CD4-positive, alpha-beta T cell treated with Interleukin-17A for 1 hour (primary cell): ENCODE results near the gene NR3C2.
"Not testable (repeated sequence)": the region's sequence is repeated elsewhere in the genome, so short reads cannot be mapped to it uniquely, and the experiment has no call there.

ENCODE experiments used
- DNase-seq: peaks from one replicate; pipeline ENCODE4 v3.0.0-alpha.2; 2020

Gene NR3C2

DNA sequence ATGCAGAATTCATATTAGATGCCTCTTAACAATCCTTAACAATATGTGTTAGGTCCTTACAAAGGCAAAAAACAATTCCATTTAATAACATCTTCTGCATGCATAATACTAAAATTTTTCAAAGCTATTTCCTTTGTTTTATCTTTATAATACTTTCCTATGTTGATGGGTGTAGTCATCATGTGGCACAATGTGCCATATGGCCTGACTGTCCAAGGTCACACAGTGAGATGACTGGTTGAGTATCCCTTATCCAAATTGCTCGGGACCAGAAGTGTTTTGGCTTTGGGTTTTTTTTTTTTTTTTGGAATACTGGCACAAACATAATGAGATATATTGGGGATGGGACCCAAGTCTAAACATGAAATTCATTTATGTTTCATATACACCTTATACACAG, 77.7 kb downstream of the NR3C2 start:
- DNase-seq: no peak

DNA sequence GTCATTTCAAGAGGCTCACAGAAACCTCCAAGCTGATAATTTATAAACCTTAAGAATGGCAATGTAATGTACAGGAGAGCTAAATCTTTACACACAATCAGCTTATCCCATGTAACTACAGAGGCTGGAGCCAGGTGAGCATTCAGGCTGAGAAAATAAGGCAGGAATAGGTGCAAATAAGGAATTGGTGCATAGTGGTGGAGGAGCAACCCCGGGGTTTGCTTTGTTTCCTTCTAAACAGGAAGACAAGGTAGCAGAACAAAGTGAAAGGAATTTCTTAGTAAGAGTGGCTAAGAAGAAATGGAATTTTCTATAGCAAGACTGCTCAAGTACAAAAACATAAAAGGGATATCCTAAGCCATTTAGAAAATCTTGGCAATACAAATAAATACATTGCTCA, 82.4 kb downstream of the NR3C2 start:
- DNase-seq: no peak

DNA sequence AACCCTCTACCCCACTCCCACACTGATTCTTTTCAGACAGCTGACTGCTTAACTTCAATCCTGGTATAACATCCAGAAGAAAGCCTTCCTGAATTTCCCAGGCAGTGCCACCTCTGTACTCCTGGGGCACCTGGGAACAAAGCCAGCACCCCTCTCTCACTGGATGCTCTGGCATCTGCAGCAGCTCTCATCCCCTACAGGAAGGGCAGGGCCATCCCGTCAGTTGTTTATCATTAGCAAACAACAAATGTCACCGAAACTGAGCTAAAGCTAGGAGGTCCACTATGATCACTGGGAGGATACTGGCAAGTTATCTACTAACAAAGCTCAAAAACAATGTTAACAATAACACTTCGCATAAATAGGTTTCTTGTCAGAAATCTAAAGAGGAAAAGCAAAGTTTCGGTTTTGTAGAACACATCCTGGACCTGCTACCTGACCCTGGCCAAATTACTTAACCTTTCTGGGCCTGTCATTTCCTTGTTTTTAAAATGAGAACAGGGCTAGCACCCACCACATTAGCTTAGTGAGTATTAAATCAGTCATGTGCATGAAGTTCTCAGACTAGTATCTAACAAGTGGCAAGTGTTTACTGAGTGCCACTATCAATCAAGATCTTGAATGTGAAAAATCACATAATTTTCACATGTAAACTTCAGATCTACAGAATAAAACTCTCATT, 86.6 kb downstream of the NR3C2 start:
- no peak for DNase-seq

DNA sequence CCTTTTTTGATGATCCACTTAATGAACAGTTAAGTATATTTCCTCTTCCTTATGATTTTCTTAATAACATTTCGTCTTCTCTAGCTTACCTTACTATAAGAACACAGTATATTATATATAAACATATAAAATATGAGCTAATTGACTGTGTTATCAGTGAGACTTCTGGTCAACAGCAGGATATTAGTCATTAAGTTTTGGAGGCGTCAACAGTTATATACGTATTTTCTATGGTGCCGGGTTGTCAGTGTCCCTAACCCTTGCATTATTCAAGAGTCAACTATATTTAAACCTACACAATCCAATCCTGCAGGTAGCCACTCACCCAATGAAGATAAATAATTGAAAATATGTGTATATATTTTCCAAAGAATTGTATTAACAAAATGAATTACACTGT, 88.0 kb downstream of the NR3C2 start:
- DNase-seq: no peak

DNA sequence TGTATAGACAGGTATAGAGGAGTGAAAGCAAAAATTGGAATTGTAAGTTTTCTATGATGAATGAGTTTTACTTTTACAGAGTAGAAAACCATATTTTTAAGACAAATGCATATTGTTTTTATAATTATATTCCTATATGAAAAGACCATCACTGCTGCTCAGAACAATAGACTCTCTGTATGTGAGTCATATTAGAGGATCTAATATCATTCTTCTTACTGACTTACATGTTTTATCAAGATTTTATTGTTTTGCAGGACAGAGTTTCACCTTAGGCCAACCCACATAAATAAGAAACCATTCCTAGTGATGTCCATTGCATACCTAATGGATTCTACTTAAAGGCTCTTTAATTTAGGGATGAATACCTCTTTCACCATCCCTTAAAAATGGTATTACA, 88.6 kb downstream of the NR3C2 start:
- DNase-seq: no peak

DNA sequence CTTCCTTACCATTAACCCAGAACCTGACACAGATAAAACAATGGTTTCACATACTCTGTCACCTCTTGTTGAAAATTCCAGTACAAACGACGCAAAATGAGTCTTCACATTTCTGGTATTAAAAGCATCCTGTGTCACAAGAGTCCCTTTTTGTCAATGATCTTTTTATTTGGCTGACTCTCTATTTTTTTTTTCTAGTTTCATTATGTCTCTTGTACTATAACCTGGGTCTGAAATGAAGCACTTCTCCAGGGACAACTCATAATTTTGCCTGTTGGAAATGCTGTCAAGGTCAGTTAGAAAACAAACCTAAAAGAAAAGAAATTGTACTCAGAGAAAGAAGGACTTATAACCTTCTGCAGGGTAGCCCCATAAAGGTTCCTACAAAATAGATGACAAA, 93.1 kb downstream of the NR3C2 start:
- no peak for DNase-seq

DNA sequence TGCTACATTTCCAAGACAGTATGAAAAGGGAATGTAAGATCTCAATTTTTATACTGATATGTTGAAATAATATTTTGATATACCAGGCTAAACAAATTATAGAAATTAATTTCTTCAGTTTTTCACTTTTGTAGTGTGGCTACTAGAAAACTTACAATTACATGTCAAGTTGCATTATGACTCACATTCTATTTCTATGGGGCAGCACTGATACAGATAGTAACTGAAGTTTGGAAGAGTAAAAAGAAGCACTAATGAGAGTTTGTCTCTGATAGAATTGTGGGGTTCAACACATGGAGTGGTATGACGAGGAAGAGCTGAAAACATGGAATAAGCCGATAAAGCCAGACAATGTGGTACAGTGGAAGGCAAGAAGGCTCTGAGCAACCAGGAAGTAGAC, 95.6 kb downstream of the NR3C2 start:
- DNase-seq: no peak

DNA sequence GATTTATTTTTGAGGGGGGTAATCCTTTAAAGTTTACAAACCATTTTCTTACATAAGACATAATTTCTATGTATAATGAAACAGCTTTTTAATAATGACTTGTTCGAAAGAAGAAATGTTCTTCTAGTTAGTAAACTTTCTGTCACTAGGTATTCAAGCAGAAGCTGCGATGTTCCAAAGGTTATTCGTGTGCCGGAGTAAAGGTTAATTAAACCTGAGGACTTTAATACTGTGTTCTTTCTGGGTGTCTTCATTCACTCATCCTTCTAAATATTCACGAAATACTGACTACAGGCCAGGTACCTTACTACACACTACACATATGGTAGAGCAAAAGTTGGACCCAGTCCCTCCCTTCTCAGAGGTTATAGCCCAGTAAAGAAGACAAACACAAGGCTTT, 96.7 kb downstream of the NR3C2 start:
- DNase-seq: no peak

DNA sequence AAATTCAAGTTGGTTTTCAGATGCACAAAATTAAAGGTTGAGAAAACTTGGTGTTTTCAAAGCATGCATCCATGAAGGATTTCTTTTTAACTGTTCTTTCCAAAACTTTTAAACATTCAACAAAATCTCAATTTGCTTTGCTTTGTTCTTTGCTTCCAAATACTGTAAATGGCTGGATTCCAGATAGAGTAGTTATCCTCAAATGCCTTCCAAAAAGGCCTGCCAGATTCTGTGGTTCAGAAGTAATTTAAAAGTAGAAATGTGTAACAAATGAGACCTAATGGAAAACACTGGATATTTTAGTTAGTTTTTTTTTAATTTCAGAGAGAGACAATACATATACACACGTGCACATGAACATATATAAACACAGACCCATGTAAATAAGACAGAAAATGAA, 97.3 kb downstream of the NR3C2 start:
- no peak for DNase-seq

DNA sequence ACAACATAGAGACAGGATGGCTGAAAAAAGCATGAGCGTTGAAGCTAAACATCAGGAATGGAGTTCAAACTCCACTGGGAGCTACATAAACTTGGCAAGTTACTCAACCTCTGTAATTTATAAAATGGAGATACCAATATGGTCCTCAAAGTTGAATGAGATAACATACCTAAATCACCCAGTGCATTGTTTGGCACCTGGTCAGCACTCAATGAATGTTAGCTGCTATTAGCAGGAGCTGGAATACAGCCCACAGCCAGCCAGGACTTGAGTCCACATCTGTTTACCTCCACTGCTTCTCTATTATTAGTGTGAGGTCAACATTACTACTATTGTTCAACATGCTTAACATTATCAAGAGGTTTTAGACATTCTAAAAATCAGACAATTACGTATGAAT, 97.9 kb downstream of the NR3C2 start:
- no peak for DNase-seq

DNA sequence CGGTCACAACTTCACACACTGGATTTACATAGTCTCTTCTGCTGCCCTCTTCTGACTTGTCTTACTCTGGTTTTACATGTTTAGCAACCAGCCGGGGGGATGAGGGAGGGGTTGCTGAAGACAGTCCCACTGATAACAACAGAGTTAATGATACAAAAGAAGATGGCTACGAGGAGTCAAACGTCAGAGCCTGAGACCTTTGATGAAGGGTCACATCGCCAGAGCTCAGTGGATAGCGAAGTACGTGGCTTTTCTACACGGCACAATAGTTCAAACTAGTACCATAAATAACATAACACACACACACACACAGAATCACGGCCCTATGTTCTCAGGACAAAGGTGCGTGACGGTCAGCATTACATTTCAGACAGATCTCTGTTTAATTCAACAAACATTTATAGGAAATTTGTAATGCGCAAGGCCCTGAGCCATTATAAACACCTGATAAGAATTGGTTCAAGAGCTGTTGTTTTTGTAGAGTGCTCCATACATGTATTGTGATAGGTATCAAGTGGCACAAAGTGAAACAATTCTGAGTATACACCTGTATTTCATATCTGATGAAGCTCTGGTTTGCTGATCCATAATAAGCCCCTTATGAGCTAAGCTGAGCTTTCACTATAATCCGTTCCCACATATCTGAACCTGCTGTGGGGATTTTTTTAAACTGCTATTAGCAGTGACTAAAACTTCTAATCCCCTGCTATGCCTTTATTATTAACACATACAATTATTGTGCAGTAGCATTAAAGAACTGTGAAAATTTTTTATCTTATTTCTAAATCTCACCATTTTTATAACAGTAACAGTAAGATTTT, 100.0 kb downstream of the NR3C2 start:
- no peak for DNase-seq

DNA sequence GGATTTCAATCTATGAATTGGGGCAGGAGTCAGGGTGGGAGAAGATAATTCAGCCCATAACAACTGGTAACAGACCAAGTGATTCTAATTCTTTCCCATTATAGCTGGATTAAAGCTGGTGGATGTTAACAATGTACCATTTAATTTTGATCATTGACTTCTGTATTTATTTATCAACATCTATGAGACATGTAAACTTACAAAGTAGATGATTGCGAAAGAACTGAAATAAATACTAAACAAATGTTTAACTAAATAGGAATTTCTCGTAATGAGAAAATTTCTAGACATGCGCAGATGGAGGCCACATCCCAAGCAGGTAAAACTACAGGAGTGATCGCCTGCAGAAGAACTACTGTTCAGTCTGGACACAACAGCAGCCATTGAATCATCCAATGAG, 107.1 kb downstream of the NR3C2 start:
- no peak for DNase-seq

DNA sequence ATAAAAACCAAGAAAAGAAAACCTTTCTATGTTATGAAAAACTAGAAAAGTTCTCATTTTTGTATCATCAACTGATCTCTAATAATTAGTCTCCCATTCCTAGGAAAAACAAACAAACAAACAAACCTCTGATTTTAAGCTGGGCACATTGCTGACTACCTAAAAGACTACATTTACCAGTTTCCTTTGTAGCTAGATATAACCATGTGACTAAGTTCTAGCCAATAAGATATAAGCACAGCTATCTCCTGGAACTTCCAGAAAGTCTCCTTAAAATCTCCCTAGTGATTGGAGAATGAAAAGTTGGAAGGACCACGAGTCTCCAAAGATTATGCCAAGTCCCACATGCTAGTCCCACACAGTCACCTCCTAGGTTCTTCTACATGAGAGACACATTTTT, 108.9 kb downstream of the NR3C2 start:
- DNase-seq: no peak

DNA sequence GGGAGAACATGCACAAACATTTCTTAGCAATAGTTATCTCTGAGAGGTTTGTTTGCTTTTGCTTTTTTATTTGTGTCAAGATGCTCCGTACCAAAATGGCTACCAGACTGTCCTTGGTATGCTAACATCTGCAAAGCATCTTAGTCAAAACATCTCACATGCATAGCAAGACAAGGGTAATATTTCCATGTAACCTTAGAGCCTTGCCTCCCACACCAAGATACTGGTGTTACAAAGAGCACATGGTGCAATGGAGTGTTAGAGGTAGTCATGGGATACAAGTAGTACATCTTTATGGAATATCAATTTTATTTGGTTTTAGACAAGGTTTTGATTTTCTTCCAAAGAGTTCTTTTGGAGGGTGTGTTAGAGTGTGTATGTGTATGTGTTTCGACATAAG, 109.7 kb downstream of the NR3C2 start:
- DNase-seq: no peak

DNA sequence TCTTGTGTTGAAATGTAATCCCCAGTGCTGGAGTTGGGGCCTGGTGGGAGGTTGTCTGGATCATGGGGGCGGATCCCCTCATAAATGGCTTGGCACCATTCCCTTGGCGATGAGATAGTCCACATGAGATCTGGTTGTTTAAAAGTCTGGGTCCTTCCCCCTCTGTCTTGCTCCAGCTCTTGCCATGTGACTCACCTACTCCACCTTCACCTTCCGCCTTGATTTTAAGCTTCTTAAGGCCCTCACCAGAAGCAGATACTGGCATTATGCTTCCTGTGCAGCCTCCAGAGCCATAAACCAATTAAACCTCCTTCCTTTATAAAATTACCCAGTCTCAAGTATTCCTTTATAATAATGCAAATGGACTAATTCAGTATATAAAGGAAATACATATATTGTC, 111.5 kb downstream of the NR3C2 start:
- no peak for DNase-seq

DNA sequence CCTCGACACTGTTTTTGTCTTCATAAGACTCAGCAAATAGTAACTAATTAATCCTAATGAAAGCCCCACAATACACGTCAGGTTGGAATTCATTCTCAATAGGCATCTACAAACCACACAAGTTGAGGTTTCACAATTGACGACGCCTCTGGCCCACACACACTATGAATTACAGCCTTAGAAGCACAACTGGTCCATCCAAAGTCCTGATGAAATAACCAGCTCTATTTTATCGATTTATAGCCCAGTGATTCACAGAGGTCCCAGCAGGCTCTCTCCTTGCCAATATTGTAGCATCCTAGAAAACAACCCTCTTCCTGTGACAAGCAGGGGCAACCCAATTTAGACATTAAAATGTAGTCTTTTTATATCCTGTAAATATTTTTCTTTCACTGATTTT, 112.1 kb downstream of the NR3C2 start:
- DNase-seq: no peak

DNA sequence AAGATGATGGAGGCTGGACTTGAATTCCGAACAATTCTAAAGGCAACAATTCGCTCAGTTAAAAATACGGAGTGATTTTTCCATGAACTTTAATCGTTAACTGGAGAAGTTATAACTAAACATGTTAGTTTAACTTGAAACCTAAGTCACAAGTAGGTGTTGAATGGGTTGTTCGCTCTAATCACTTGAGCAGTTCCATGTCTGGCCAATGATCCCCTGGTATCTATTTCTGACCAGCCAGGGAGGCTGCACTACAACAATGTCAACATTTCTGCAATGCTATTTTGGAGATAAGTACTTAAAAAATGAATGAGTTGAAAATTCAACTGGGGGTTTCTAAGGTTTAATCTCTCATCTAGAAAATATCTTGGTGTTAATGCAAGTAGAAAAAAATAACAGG, 112.5 kb downstream of the NR3C2 start:
- no peak for DNase-seq

DNA sequence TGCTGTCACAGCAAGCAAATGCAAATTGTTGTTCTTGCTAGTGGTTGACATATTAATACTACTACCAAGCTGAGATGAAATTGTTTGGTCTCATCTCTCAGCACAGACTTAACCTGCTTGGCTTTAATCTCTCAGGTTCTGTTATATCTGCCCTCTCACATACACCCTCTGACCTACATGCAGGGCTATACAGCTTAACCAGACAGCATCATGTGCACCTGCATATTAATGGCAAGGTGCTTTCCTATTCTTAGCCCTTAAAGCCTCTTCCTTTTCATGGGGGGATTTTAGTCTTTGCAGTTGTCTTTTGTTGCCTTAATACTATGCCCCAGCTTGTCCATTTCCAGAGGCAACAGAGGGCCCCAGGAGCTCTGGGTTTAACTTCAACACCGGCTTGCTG, 114.5 kb downstream of the NR3C2 start:
- DNase-seq: no peak

DNA sequence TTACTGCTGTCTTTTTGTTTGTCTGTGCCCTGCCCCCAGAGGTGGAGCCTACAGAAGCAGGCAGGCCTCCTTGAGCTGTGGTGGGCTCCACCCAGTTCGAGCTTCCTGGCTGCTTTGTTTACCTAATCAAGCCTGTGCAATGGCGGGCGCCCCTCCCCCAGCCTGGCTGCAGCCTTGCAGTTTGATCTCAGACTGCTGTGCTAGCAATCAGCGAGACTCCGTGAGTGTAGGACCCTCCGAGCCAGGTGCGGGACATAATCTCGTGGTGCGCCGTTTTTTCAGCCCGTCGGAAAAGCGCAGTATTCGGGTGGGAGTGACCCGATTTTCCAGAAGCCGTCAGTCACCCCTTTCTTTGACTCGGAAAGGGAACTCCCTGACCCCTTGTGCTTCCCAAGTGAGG, 118.9 kb downstream of the NR3C2 start:
- not testable (repeated sequence) for DNase-seq

DNA sequence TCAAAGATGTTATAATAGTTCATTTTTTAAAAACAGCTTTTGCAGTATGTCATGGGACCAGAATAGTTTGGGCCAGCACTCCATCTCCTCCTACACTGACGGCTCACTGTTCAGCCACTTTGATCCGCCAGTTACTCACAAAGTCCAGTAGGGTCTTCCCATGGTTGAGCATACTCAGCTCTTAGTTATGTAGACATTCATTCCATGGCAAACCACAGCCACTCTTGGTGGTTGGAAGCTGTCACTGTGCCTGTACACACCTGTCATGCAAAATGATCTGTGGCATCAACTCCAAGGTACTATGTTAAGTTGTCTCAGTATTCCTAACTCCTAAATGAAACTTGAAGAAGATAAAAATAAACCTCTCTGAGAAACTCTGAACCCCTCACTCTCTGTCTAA, 127.2 kb downstream of the NR3C2 start:
- DNase-seq: no peak

DNA sequence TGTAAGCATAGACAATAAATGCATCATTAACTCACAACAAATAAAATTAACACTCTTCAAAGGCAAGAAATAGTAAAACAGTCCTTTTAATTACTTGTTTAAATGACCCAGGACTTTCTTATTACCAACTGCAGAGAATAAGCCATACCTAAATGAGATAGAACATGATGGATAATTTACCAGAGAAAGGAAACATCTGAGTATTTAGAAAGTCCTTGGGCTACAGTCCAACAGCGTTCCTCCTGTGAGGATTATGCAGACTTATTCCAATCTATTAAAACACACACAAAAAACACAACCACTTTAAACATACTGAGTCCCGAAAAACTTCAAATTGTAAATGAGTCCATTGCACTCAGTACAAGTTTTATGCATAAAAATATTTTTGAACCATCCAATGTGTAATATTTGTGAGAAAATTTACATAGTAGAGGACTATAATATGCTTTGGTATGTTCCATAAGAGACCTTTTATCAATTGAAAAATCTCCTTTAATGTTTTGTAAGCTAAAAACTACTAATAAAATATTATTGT, 129.2 kb downstream of the NR3C2 start:
- DNase-seq: no peak

DNA sequence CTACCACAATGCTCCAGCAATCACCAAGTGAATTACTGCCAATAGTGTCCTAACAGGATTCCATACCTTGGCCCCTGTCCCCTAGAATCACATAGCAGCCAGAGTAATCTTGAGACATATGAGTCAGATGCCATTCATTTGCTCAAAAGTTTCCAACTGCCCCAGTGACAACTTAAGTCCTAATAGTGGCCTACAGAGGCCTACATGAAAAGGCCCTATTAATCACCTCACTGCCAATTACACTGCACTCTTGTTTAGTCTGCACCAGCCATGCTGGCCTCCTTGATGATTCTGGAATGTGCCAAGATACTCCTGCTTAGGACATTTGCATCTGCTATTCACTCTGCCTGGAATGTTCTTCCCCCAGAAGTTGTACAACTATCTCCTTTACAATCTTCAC, 130.7 kb downstream of the NR3C2 start:
- no peak for DNase-seq

DNA sequence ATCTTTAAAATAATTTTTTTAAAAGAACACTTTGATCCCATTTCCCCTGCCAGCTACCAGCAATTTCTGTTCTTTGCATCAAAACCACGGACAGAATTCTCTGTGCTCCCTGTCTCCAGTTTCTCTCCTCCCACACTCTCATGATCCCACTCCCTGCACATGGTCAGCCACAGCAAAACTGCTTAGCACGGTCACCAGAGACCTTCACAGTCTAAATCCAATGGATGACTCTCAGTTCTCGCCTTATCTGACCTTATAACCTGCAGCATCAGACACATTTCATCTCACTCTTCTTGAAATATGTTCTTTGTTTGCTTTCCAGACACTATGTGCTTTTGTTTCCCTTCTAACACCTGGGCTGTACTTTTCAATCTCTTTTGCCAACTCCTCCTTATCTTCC, 131.5 kb downstream of the NR3C2 start:
- DNase-seq: no peak

DNA sequence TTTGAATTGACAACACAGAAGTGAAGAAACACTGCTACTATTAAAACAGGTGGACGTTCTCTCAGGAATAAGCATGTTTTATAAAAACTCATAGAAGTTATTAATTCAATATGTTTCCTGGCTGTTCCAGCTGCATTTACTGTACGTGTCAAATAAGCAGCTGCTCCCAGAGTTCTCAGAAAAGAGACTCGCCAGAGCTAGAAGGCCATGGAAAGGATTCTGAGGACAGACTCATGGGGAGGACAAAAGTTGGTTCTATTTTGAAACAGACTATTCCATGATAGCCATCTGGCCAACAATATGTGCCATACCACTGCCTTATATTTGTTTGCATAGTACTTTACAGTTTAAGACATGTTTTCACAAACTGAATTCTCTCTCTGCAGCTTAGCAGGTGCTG, 136.5 kb downstream of the NR3C2 start:
- no peak for DNase-seq

DNA sequence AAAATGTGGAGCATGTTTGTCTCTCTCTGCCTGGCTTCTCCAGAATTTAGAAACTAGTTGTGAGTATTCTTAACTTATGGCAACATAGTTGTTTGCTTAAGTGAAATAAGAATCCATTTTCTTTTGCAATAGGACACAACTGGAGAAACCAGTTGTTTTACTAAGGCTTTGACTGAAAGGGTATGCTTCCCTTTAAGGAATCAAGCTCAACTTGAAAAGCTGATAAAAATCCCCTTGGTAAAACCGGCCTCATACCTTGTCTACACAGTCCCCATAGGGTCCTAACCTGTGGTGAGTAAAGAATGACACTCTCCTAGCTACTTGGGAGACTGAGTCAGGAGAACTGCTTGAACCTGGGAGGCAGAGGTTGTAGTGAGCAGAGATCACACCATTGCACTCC, 139.8 kb downstream of the NR3C2 start:
- no peak for DNase-seq
